HepG2 (cell line): ENCODE results near the gene U2AF2.

ENCODE experiments used
- ASH2L ChIP-seq: fragments of 300-600, 200-600 bp; sonication (generic); IDR thresholded peaks from 2 replicates; pipeline ENCODE4 v1.7.0; 2017; ENCODE audit warnings: low read depth, mild to moderate bottlenecking, moderate library complexity, mixed read lengths, low read length; ENCODE audit not compliant: insufficient read length
- ATF7 ChIP-seq, 2 experiments: fragments of 450-650 bp in 1 of 2; sonication (generic) in 1 of 2; formaldehyde crosslinking in 1 of 2; IDR thresholded peaks; 2 replicates each; pipeline versions ENCODE4 v1.4.0 to v1.6.1; 2016 to 2020; ENCODE audit warnings: antibody characterized with exemption in 1 of 2, mild to moderate bottlenecking in 1 of 2, missing genetic modification reagents in 1 of 2
- BHLHE40 ChIP-seq: IDR thresholded peaks from 2 replicates; pipeline ENCODE4 v1.6.1; 2011; ENCODE audit warnings: low read length, improper control_type of control experiment
- CHD2 ChIP-seq: IDR thresholded peaks from 2 replicates; pipeline ENCODE4 v1.6.1; 2011; ENCODE audit warnings: low read depth, low read length, improper control_type of control experiment
- ELF1 ChIP-seq: sonication (generic); formaldehyde crosslinking; IDR thresholded peaks from 2 replicates; pipeline ENCODE4 v1.4.0; 2020; ENCODE audit warnings: missing genetic modification reagents
- EP300 ChIP-seq, 3 experiments: sonication (generic) in 1 of 3; formaldehyde crosslinking in 1 of 3; IDR thresholded peaks; 2 replicates each; pipeline versions ENCODE4 v1.5.1 to v1.6.1; 2011 to 2020; ENCODE audit warnings: low read depth in 2 of 3, low read length in 2 of 3, borderline replicate concordance in 1 of 3, improper control_type of control experiment in 1 of 3, mild to moderate bottlenecking in 1 of 3, missing genetic modification reagents in 1 of 3, moderate library complexity in 1 of 3
- JUND ChIP-seq: sonication (generic); formaldehyde crosslinking; IDR thresholded peaks from 2 replicates; pipeline ENCODE4 v1.8.0; 2022; ENCODE audit warnings: mild to moderate bottlenecking, missing genetic modification reagents
- TAF1 ChIP-seq: sonication (generic); formaldehyde crosslinking; IDR thresholded peaks from 2 replicates; pipeline ENCODE4 v1.4.0; 2020; ENCODE audit warnings: missing genetic modification reagents
- TOE1 ChIP-seq: sonication (generic); formaldehyde crosslinking; IDR thresholded peaks from 2 replicates; pipeline ENCODE4 v1.4.0; 2020; ENCODE audit warnings: mild to moderate bottlenecking, missing genetic modification reagents
- ZNF878 ChIP-seq: sonication (generic); formaldehyde crosslinking; IDR thresholded peaks from 2 replicates; pipeline ENCODE4 v1.8.1; 2023; ENCODE audit warnings: mild to moderate bottlenecking, missing genetic modification reagents, moderate library complexity
- TF ChIP-seq, protein P1 (sequence below): sonication (generic); formaldehyde crosslinking; IDR thresholded peaks from one replicate; pipeline ENCODE4 v1.5.1; 2020; ENCODE audit warnings: mild to moderate bottlenecking, missing genetic modification reagents; ENCODE audit errors: not compliant biosample characterization
- TF ChIP-seq, protein P2 (sequence below): sonication (generic); formaldehyde crosslinking; IDR thresholded peaks from 2 replicates; pipeline ENCODE4 v1.5.1; 2020; ENCODE audit warnings: missing genetic modification reagents, mild to moderate bottlenecking, borderline replicate concordance
- TF ChIP-seq, protein P3 (sequence below): sonication (generic); formaldehyde crosslinking; IDR thresholded peaks from 2 replicates; pipeline ENCODE4 v1.4.0; 2020; ENCODE audit warnings: missing genetic modification reagents, mild to moderate bottlenecking, borderline replicate concordance
- TF ChIP-seq, protein P4 (sequence below): sonication (generic); formaldehyde crosslinking; conservative IDR thresholded peaks from 2 replicates; pipeline ENCODE4 v1.4.0; 2020; ENCODE audit warnings: missing genetic modification reagents

DNA sequence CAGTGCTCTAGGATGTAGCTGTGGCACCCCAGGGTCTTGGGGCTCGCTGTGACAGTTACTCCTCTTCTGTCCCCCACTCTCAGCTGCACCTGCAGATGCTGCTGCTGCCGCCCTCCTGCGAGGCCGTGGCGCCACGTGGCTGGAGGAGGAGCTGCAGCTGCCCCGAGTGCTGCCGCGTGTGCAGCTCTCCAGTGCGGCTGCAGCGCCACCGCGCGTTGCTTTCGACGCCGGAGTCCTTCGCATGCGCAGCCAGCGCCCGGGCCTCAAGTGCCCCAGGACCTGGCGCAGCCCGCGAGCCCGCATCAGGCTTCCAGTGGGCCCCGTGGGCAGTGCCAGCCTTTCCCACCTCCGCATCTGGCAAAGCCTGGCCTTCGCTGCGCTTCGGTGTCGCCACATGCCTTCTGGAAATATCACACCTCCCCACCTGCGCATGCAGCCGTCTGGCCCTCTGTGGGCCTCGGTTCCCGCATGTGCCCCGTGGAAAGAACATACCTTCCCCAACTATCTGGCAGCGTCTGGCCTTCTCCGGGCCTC is 14.7 kb upstream of the U2AF2 start:
- TF ChIP-seq, protein P1, sequence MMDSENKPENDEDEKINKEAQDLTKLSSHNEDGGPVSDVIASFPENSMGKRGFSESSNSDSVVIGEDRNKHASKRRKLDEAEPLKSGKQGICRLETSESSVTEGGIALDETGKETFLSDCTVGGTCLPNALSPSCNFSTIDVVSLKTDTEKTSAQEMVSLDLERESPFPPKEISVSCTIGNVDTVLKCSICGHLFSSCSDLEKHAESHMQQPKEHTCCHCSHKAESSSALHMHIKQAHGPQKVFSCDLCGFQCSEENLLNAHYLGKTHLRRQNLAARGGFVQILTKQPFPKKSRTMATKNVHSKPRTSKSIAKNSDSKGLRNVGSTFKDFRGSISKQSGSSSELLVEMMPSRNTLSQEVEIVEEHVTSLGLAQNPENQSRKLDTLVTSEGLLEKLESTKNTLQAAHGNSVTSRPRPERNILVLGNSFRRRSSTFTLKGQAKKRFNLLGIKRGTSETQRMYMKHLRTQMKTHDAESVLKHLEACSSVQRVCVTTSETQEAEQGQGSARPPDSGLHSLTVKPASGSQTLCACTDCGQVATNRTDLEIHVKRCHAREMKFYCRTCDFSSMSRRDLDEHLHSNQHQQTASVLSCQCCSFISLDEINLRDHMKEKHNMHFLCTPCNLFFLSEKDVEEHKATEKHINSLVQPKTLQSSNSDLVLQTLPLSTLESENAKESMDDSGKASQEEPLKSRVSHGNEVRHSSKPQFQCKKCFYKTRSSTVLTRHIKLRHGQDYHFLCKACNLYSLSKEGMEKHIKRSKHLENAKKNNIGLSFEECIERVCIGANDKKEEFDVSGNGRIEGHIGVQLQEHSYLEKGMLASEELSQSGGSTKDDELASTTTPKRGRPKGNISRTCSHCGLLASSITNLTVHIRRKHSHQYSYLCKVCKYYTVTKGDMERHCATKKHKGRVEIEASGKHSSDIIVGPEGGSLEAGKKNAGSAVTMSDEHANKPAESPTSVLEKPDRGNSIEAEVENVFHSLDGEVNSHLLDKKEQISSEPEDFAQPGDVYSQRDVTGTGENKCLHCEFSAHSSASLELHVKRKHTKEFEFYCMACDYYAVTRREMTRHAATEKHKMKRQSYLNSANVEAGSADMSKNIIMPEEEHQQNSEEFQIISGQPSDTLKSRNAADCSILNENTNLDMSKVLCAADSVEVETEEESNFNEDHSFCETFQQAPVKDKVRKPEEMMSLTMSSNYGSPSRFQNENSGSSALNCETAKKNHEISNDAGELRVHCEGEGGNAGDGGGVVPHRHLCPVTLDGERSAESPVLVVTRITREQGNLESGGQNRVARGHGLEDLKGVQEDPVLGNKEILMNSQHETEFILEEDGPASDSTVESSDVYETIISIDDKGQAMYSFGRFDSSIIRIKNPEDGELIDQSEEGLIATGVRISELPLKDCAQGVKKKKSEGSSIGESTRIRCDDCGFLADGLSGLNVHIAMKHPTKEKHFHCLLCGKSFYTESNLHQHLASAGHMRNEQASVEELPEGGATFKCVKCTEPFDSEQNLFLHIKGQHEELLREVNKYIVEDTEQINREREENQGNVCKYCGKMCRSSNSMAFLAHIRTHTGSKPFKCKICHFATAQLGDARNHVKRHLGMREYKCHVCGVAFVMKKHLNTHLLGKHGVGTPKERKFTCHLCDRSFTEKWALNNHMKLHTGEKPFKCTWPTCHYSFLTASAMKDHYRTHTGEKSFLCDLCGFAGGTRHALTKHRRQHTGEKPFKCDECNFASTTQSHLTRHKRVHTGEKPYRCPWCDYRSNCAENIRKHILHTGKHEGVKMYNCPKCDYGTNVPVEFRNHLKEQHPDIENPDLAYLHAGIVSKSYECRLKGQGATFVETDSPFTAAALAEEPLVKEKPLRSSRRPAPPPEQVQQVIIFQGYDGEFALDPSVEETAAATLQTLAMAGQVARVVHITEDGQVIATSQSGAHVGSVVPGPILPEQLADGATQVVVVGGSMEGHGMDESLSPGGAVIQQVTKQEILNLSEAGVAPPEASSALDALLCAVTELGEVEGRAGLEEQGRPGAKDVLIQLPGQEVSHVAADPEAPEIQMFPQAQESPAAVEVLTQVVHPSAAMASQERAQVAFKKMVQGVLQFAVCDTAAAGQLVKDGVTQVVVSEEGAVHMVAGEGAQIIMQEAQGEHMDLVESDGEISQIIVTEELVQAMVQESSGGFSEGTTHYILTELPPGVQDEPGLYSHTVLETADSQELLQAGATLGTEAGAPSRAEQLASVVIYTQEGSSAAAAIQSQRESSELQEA (CRISPR knock-in tag), result no peak
- TF ChIP-seq CHD2 (no peak), ELF1 (CRISPR knock-in tag) (no peak), ASH2L (no peak), TAF1 (no peak), JUND (no peak), ZNF878 (CRISPR knock-in tag) (no peak), BHLHE40 (no peak), EP300 (IDR thresholded peaks at IDR 0.05; ENCODE audit: low read depth in 2 of 2, low read length in 2 of 2) (no peak), EP300 (CRISPR knock-in tag; IDR thresholded peaks at IDR 0.05; ENCODE audit: borderline replicate concordance) (no peak), TOE1 (CRISPR knock-in tag) (no peak), ATF7 (IDR thresholded peaks at IDR 0.05) (no peak), ATF7 (CRISPR knock-in tag; IDR thresholded peaks at IDR 0.05) (no peak)
- TF ChIP-seq, protein P2, sequence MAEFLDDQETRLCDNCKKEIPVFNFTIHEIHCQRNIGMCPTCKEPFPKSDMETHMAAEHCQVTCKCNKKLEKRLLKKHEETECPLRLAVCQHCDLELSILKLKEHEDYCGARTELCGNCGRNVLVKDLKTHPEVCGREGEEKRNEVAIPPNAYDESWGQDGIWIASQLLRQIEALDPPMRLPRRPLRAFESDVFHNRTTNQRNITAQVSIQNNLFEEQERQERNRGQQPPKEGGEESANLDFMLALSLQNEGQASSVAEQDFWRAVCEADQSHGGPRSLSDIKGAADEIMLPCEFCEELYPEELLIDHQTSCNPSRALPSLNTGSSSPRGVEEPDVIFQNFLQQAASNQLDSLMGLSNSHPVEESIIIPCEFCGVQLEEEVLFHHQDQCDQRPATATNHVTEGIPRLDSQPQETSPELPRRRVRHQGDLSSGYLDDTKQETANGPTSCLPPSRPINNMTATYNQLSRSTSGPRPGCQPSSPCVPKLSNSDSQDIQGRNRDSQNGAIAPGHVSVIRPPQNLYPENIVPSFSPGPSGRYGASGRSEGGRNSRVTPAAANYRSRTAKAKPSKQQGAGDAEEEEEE, result no peak
- TF ChIP-seq, protein P3, sequence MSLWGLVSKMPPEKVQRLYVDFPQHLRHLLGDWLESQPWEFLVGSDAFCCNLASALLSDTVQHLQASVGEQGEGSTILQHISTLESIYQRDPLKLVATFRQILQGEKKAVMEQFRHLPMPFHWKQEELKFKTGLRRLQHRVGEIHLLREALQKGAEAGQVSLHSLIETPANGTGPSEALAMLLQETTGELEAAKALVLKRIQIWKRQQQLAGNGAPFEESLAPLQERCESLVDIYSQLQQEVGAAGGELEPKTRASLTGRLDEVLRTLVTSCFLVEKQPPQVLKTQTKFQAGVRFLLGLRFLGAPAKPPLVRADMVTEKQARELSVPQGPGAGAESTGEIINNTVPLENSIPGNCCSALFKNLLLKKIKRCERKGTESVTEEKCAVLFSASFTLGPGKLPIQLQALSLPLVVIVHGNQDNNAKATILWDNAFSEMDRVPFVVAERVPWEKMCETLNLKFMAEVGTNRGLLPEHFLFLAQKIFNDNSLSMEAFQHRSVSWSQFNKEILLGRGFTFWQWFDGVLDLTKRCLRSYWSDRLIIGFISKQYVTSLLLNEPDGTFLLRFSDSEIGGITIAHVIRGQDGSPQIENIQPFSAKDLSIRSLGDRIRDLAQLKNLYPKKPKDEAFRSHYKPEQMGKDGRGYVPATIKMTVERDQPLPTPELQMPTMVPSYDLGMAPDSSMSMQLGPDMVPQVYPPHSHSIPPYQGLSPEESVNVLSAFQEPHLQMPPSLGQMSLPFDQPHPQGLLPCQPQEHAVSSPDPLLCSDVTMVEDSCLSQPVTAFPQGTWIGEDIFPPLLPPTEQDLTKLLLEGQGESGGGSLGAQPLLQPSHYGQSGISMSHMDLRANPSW (CRISPR knock-in tag), result no peak
- TF ChIP-seq, protein P4, sequence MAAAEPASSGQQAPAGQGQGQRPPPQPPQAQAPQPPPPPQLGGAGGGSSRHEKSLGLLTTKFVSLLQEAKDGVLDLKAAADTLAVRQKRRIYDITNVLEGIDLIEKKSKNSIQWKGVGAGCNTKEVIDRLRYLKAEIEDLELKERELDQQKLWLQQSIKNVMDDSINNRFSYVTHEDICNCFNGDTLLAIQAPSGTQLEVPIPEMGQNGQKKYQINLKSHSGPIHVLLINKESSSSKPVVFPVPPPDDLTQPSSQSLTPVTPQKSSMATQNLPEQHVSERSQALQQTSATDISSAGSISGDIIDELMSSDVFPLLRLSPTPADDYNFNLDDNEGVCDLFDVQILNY (CRISPR knock-in tag), result no peak
